ENCODE results near the gene NUP188.
A peak's percentile ranks its signal among the peaks of the same experiment; 100 is the strongest.

Gene NUP188, protein sequence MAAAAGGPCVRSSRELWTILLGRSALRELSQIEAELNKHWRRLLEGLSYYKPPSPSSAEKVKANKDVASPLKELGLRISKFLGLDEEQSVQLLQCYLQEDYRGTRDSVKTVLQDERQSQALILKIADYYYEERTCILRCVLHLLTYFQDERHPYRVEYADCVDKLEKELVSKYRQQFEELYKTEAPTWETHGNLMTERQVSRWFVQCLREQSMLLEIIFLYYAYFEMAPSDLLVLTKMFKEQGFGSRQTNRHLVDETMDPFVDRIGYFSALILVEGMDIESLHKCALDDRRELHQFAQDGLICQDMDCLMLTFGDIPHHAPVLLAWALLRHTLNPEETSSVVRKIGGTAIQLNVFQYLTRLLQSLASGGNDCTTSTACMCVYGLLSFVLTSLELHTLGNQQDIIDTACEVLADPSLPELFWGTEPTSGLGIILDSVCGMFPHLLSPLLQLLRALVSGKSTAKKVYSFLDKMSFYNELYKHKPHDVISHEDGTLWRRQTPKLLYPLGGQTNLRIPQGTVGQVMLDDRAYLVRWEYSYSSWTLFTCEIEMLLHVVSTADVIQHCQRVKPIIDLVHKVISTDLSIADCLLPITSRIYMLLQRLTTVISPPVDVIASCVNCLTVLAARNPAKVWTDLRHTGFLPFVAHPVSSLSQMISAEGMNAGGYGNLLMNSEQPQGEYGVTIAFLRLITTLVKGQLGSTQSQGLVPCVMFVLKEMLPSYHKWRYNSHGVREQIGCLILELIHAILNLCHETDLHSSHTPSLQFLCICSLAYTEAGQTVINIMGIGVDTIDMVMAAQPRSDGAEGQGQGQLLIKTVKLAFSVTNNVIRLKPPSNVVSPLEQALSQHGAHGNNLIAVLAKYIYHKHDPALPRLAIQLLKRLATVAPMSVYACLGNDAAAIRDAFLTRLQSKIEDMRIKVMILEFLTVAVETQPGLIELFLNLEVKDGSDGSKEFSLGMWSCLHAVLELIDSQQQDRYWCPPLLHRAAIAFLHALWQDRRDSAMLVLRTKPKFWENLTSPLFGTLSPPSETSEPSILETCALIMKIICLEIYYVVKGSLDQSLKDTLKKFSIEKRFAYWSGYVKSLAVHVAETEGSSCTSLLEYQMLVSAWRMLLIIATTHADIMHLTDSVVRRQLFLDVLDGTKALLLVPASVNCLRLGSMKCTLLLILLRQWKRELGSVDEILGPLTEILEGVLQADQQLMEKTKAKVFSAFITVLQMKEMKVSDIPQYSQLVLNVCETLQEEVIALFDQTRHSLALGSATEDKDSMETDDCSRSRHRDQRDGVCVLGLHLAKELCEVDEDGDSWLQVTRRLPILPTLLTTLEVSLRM (N-terminal part only)

DNA sequence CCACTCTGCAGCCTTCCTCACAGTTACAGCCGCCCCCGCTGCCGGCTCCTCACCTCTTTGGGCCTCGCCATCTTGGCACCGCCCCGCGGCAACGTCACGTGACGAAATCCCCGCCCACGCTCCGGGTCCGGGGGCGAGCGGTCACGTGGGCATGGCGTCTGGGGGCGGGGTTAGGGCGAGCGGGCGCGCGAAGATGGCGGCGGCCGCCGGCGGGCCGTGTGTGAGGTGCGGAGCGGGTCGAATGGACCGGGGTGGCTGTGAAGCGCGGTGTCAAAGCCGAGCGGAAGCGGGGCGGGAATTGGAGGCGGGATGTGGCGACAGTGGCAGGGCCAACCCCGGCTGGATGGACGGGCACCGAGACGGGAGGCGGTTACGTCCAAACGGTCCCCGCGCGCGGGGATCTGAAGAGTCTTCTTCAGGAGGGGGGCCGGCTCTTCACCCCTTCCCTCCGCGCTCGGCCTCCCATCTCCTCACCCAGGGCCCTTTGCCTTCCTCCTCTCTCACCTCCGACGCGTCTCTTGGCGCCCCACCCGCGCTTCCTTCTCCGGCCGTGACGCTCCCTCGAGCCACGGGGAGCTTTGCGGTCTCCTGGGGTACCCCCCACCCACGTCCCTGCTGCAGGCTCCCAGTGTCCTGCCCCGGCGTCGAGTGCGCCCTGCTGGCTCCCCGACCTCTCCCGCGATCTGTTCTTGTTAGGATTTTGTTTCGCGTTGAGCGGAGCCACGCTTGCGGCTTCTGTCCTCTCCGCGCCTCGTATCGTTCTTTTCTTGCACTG lies at the start of gene NUP188, which contains the start of gene DOLK:
NUP188 (plus strand) TSS at position 173 of the 775 bp plus-strand sequence; CDS start at position 194, 21 bp downstream.
DOLK (minus strand) TSS at position 77 of the 775 bp plus-strand sequence. CDS start 300 bp downstream, outside the sequence.
- DNase-seq (ENCODE audit: low read depth) = peak; percentile 56
- no peak for TF ChIP-seq CTCF (IDR thresholded peaks at IDR 0.05; ENCODE audit: control insufficient read depth, extremely low read depth, insufficient read depth)
- H3K4me3 ChIP-seq (ENCODE audit: low read depth, low read length) = peak within 1 kb of the TSS; percentile 99

- no peak for TF ChIP-seq CTCF (IDR thresholded peaks at IDR 0.05; ENCODE audit: control insufficient read depth, extremely low read depth, insufficient read depth)
- no peak for DNase-seq (ENCODE audit: low read depth)
- no peak overlapping the region for H3K4me3 ChIP-seq (ENCODE audit: low read depth, low read length)
Measured at GRCh38 chr9:128898382-128898781, 49.1 kb upstream of the NUP188 start.

DNA sequence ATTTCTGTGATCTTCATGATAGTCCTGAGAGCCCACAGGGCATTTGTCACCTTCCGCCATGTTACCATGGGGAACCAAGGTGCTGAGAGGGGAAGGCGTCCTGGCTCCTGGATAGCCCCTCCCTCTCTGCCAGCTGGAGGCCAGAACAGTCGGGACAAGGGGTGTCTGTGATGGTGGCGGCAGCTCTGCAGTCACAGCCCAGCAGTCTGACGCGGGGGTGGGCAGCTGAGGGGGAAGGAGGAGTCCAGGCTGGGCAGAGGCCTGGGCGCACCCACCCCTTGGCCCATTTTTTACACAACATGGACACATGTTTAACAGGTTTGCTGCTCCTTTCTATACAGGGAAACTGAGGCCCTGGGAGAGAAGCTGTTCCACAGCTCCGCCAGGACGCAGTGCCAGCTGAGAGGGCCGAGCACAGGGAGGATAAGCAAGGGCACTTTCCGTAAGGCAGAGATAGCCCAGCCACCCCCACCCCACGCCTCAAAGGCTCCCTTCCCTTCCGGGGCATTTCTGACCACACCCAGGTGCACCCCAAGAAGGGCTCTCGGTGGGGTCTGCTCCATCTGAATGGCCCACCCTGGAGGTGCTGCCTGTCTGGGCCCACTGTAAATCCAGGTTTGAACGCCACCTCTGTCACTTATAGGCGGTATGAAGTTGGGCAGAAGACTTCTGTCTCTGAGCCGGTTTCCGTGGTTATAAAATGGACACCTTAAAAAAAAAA lies 48.5 kb upstream of the NUP188 start:
- no peak for DNase-seq (ENCODE audit: low read depth)
- no peak overlapping the region for H3K4me3 ChIP-seq (ENCODE audit: low read depth, low read length)
- no peak for TF ChIP-seq CTCF (IDR thresholded peaks at IDR 0.05; ENCODE audit: control insufficient read depth, extremely low read depth, insufficient read depth)

DNA sequence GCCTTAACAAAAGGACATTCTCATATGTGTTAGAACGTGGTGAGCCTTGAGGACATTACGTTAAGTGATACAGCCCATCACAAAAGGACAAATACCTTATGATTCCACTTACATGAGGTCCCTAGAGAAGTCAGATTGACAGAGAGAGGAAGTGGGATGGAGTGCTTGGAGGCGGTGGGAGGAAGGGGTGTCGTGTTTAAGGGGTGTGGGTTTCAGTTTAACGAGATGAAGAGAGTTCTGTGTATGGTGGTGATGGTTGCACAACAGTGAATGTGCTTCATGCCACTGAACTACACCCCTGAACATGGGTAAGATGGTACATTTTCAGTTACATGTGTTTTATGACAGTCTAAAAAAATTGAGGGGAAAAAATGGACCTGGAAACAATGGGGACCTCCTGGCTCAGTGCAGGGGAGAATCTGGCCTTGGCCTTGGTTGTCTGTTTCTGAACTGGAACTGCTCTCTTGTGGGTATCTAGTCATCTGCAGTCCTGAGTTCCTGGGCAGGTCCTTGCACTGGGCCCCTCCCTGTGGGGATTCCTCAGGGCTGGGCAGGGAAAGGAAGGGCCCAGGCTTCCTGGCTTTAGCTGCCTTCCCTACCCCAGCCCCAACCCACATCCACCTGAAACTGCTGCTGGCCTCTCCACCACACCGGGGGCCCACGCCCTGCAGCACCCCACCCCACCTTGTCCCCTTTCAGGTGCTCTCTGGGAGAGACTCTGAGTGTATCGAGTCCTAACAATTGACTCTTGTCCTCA lies 47.8 kb upstream of the NUP188 start:
- H3K4me3 ChIP-seq (ENCODE audit: low read depth, low read length) = no peak overlapping the region
- no peak for TF ChIP-seq CTCF (IDR thresholded peaks at IDR 0.05; ENCODE audit: control insufficient read depth, extremely low read depth, insufficient read depth)
- no peak for DNase-seq (ENCODE audit: low read depth)

GRCh38 chr9:128901379-128901778 lies 46.1 kb upstream of the NUP188 start:
- no peak for DNase-seq (ENCODE audit: low read depth)
- H3K4me3 ChIP-seq (ENCODE audit: low read depth, low read length) = no peak overlapping the region
- TF ChIP-seq CTCF (IDR thresholded peaks at IDR 0.05; ENCODE audit: control insufficient read depth, extremely low read depth, insufficient read depth) = no peak
